Astrocyte (in vitro differentiated cells and primary cell): ENCODE results near the gene PREX1. TPM values are rescaled to one million over a fixed set of nuclear protein-coding genes. Genes with fewer than 3 reads are reported as not detected.

Source experiments
- DNase-seq: peaks from one replicate; pipeline ENCODE4 v3.0.0-alpha.2; 2010; ENCODE audit warnings: low read depth
- FAIRE-seq: peaks from 2 replicates; lab custom pipeline; 2011; peaks lifted over from hg19 to GRCh38; lab: Jason Lieb, UNC
- H2AFZ ChIP-seq: 2 replicates; pipeline ENCODE4 v1.6.0; 2012; ENCODE audit warnings: low read depth, low read length, inconsistent platforms
- H3K27ac ChIP-seq: 2 replicates; pipeline ENCODE4 v1.5.1; 2011; ENCODE audit warnings: low read depth, low read length, inconsistent platforms
- H3K27me3 ChIP-seq: 2 replicates; pipeline ENCODE4 v1.6.0; 2011; ENCODE audit warnings: low read length, inconsistent platforms; ENCODE audit not compliant: insufficient read depth
- H3K36me3 ChIP-seq: 2 replicates; pipeline ENCODE4 v1.5.1; 2011; ENCODE audit warnings: low read length, inconsistent platforms; ENCODE audit not compliant: insufficient read depth
- H3K4me1 ChIP-seq: 2 replicates; pipeline ENCODE4 v1.5.1; 2011; ENCODE audit warnings: low read length, inconsistent platforms; ENCODE audit not compliant: insufficient read depth
- H3K4me2 ChIP-seq: 2 replicates; pipeline ENCODE4 v1.6.0; 2012; ENCODE audit warnings: low read length, inconsistent platforms
- H3K4me3 ChIP-seq: 2 replicates; pipeline ENCODE4 v1.5.1; 2011; ENCODE audit warnings: low read depth, mild to moderate bottlenecking, low read length, inconsistent platforms; ENCODE audit not compliant: insufficient read depth
- H3K79me2 ChIP-seq: 2 replicates; pipeline ENCODE4 v1.6.0; 2012; ENCODE audit warnings: mild to moderate bottlenecking, low read length, inconsistent platforms; ENCODE audit not compliant: insufficient read depth
- H3K9ac ChIP-seq: 2 replicates; pipeline ENCODE4 v1.6.0; 2012; ENCODE audit warnings: mild to moderate bottlenecking, low read length, inconsistent platforms
- H3K9me3 ChIP-seq: 2 replicates; pipeline ENCODE4 v1.5.1; 2012; ENCODE audit warnings: low read depth, mild to moderate bottlenecking, low read length, inconsistent platforms; ENCODE audit not compliant: insufficient read depth
- H4K20me1 ChIP-seq: 2 replicates; pipeline ENCODE4 v1.6.0; 2012; ENCODE audit warnings: low read length, inconsistent platforms; ENCODE audit not compliant: insufficient read depth
- H3K27ac Mint-ChIP-seq: one replicate; pipeline ENCODE4 v1.8.0; 2021; ENCODE audit warnings: mild to moderate bottlenecking, mixed read lengths; ENCODE audit not compliant: unreplicated experiment
- H3K27me3 Mint-ChIP-seq: one replicate; pipeline ENCODE4 v1.8.0; 2021; ENCODE audit warnings: low read depth, mixed read lengths; ENCODE audit not compliant: unreplicated experiment
- H3K36me3 Mint-ChIP-seq: one replicate; pipeline ENCODE4 v1.8.0; 2021; ENCODE audit warnings: low read depth, mixed read lengths; ENCODE audit not compliant: unreplicated experiment
- H3K4me1 Mint-ChIP-seq: one replicate; pipeline ENCODE4 v1.8.0; 2021; ENCODE audit warnings: low read depth, mixed read lengths; ENCODE audit not compliant: unreplicated experiment
- H3K4me3 Mint-ChIP-seq: one replicate; pipeline ENCODE4 v1.8.0; 2021; ENCODE audit warnings: mild to moderate bottlenecking, moderate library complexity, mixed read lengths; ENCODE audit not compliant: unreplicated experiment
- H3K9me3 Mint-ChIP-seq: one replicate; pipeline ENCODE4 v1.8.0; 2021; ENCODE audit warnings: mild to moderate bottlenecking, mixed read lengths; ENCODE audit not compliant: unreplicated experiment
- EZH2 ChIP-seq: IDR thresholded peaks from 2 replicates; pipeline ENCODE4 v1.6.1; 2012; ENCODE audit warnings: mild to moderate bottlenecking, low read length, inconsistent platforms; ENCODE audit not compliant: insufficient read depth
- total RNA-seq: library from RNA; stranded (reverse); gene quantifications from 2 replicates; pipeline ENCODE4 v1.2.1, GENCODE V29; 2021
- TF ChIP-seq, protein P1 (sequence below): IDR thresholded peaks from 2 replicates; pipeline ENCODE4 v1.5.1; 2011; ENCODE audit warnings: low read depth, mild to moderate bottlenecking, inconsistent platforms, low read length, moderate library complexity; ENCODE audit not compliant: insufficient read depth

The PREX1 gene
- total RNA-seq, 1 donor from 2014 or later, result 3.5 TPM

DNA sequence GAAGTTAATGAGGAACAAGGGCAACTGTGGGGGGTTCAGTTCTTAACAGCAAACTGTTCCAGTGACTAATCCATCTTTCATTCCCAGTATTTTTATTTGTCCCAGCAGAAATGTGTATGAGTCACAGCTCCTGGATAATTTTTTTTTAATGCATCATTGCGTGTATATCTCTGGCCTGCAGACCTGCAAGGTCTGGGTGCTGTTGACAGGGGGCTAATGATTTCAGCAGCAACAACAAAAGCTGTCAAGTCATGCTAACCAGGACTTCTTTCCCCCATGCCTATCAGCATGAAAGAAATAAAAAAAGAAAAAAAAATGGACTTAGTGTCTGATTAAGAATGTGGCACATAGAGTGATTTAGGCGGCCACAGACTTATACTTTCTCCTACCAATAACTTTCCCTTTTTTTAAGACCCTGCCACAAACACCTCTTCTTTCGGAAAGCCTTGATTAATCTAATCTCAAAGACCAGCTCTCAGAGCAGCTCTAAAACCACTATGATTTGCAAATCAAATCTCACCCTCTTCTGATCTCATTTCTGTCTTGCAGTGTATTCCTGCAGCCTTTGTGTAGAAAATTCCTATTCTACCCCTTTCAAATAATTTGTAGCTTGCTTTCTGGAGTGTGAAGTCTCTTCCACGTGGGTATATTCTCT, 14.2 kb upstream of the PREX1 start:
- no peaks in the 10 kb centered on the region for H3K79me2 ChIP-seq
- no peak overlapping the region for H3K4me3 ChIP-seq
- H3K4me3 Mint-ChIP-seq, result no peak overlapping the region
- H3K27ac ChIP-seq, result peak overlapping the region; percentile 25
- no peaks in the 10 kb centered on the region for H3K9me3 Mint-ChIP-seq
- H3K4me1 Mint-ChIP-seq, result peaks cover 9% of the 10 kb centered on the region
- no peaks in the 10 kb centered on the region for H3K9me3 ChIP-seq
- H3K36me3 Mint-ChIP-seq, result no peaks in the 10 kb centered on the region
- H3K36me3 ChIP-seq, result no peaks in the 10 kb centered on the region
- DNase-seq (peak; percentile 84), FAIRE-seq (peak; percentile 13)
- no peak overlapping the region for H2AFZ ChIP-seq
- TF ChIP-seq, protein P1, sequence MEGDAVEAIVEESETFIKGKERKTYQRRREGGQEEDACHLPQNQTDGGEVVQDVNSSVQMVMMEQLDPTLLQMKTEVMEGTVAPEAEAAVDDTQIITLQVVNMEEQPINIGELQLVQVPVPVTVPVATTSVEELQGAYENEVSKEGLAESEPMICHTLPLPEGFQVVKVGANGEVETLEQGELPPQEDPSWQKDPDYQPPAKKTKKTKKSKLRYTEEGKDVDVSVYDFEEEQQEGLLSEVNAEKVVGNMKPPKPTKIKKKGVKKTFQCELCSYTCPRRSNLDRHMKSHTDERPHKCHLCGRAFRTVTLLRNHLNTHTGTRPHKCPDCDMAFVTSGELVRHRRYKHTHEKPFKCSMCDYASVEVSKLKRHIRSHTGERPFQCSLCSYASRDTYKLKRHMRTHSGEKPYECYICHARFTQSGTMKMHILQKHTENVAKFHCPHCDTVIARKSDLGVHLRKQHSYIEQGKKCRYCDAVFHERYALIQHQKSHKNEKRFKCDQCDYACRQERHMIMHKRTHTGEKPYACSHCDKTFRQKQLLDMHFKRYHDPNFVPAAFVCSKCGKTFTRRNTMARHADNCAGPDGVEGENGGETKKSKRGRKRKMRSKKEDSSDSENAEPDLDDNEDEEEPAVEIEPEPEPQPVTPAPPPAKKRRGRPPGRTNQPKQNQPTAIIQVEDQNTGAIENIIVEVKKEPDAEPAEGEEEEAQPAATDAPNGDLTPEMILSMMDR, result no peak
- TF ChIP-seq EZH2, result no peak
- no peak overlapping the region for H3K9ac ChIP-seq
- H3K27me3 Mint-ChIP-seq, result peaks cover 15% of the 10 kb centered on the region
- peak overlapping the region; percentile 69 for H3K4me2 ChIP-seq
- H4K20me1 ChIP-seq, result no peaks in the 10 kb centered on the region
- H3K27me3 ChIP-seq, result no peaks in the 10 kb centered on the region
- peaks cover 20% of the 10 kb centered on the region for H3K4me1 ChIP-seq
- no peak overlapping the region for H3K27ac Mint-ChIP-seq

DNA sequence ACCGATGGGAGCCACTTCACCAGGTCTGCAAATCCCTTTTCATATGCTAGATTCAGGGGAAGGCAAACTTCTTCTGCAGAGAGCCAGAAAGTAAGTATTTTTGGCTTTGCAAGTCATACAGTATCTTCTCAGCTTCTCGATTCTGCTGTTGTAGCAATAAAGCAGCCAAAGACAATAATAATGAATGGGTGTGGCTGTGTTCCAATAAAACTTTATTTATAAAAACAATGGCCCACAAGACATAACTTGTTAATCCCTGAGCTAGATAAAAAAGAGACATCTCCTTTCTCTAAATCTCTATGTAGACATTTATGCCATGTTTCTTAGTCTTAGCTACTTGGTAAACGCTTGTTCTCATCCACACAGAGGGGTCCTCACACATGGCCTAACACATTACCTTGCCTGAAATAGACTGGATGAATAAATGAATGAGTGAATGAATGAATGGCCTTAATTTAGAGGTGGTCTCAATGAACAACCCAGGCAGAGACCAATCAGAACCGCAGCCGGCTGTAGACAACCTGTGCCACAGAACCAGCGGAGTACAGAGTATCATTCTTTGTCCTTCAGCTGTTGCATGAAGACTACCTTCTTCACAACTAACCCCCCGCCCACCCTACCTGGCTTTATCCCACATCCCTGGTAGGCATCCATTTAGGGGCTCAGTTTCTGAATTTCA, 13.5 kb upstream of the PREX1 start:
- no peak for TF ChIP-seq EZH2
- TF ChIP-seq, protein P1, result no peak
- peak overlapping the region; percentile 69 for H3K4me2 ChIP-seq
- no peaks in the 10 kb centered on the region for H3K36me3 Mint-ChIP-seq
- H3K79me2 ChIP-seq, result no peaks in the 10 kb centered on the region
- H4K20me1 ChIP-seq, result no peaks in the 10 kb centered on the region
- peaks cover 9% of the 10 kb centered on the region for H3K4me1 Mint-ChIP-seq
- H2AFZ ChIP-seq, result no peak overlapping the region
- H3K36me3 ChIP-seq, result no peaks in the 10 kb centered on the region
- H3K27me3 Mint-ChIP-seq, result peaks cover 14% of the 10 kb centered on the region
- H3K4me3 ChIP-seq, result no peak overlapping the region
- FAIRE-seq, result no peak
- peak overlapping the region; percentile 25 for H3K27ac ChIP-seq
- peaks cover 17% of the 10 kb centered on the region for H3K4me1 ChIP-seq
- H3K4me3 Mint-ChIP-seq, result no peak overlapping the region
- no peaks in the 10 kb centered on the region for H3K9me3 ChIP-seq
- H3K27ac Mint-ChIP-seq, result no peak overlapping the region
- H3K9ac ChIP-seq, result no peak overlapping the region
- DNase-seq, result no peak
- no peaks in the 10 kb centered on the region for H3K27me3 ChIP-seq
- H3K9me3 Mint-ChIP-seq, result no peaks in the 10 kb centered on the region
